ENCODE results near the gene DRC7. TPM values are rescaled to one million over a fixed set of nuclear protein-coding genes. Genes with fewer than 3 reads are reported as not detected.

The DRC7 gene, protein sequence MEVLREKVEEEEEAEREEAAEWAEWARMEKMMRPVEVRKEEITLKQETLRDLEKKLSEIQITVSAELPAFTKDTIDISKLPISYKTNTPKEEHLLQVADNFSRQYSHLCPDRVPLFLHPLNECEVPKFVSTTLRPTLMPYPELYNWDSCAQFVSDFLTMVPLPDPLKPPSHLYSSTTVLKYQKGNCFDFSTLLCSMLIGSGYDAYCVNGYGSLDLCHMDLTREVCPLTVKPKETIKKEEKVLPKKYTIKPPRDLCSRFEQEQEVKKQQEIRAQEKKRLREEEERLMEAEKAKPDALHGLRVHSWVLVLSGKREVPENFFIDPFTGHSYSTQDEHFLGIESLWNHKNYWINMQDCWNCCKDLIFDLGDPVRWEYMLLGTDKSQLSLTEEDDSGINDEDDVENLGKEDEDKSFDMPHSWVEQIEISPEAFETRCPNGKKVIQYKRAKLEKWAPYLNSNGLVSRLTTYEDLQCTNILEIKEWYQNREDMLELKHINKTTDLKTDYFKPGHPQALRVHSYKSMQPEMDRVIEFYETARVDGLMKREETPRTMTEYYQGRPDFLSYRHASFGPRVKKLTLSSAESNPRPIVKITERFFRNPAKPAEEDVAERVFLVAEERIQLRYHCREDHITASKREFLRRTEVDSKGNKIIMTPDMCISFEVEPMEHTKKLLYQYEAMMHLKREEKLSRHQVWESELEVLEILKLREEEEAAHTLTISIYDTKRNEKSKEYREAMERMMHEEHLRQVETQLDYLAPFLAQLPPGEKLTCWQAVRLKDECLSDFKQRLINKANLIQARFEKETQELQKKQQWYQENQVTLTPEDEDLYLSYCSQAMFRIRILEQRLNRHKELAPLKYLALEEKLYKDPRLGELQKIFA
- total RNA-seq = not detected

DNA sequence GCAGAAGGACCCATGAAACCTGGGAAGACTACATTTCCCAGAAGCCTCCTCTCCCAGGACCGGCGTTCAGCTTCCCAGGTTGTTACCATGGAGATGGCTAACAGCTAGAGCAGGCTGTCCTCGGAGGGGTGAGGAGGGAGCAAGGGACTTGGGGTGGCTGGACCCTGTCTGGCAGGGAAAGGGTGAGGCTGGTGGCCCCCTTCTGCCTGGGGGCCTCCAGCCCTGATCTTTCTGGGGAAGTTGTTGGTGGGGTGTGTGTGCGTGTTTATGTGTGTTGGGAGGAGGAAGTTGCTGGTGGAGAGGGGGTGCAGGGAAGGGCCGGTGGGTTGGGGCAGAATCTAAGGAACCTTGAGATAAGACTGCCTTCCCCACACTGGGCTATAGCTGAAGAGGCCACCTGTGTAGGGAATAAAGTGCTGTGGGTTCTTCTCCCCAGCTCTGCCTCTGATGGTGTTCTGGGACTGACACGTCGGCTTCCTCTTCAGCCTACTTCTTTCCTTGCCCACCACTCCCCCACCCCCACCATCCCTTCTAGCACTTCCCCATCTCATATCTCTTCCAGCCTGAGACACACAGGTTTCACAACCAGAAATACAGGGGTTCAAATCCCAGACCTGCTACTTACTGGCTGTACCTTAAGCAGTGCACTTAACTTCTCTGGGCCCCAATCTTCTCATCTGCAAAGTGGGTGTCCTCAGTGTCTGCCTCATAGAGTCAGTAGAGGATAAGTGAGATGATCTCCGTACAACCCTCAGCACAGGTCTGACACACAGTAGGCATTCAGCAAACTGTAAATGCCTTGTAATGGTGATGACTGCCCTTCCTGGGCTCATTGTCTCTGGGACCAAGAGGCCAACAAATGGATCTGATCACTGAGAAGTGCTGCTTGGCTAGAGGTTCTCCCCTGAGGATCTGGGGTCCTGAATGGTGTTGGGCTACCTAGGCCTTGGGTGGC lies at the start of gene DRC7:
Gene DRC7 (plus strand): TSS at position 82 of the 955 bp plus-strand sequence. CDS start 3,144 bp downstream, outside the sequence.
- no peaks in the 10 kb centered on the region for H3K27me3 ChIP-seq
- no peaks in the 10 kb centered on the region for H3K9me3 ChIP-seq
- no peak within 1 kb of the TSS for H3K27ac ChIP-seq
- no peak within 1 kb of the TSS for H3K4me3 ChIP-seq
- TF ChIP-seq, protein P1, sequence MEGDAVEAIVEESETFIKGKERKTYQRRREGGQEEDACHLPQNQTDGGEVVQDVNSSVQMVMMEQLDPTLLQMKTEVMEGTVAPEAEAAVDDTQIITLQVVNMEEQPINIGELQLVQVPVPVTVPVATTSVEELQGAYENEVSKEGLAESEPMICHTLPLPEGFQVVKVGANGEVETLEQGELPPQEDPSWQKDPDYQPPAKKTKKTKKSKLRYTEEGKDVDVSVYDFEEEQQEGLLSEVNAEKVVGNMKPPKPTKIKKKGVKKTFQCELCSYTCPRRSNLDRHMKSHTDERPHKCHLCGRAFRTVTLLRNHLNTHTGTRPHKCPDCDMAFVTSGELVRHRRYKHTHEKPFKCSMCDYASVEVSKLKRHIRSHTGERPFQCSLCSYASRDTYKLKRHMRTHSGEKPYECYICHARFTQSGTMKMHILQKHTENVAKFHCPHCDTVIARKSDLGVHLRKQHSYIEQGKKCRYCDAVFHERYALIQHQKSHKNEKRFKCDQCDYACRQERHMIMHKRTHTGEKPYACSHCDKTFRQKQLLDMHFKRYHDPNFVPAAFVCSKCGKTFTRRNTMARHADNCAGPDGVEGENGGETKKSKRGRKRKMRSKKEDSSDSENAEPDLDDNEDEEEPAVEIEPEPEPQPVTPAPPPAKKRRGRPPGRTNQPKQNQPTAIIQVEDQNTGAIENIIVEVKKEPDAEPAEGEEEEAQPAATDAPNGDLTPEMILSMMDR (IDR thresholded peaks at IDR 0.05) = no peak
- H3K4me1 ChIP-seq = no peaks in the 10 kb centered on the region
- intact Hi-C loops (cut with DNase I) = no loop called here
- no peaks in the 10 kb centered on the region for H3K36me3 ChIP-seq
- peak; percentile 36 for DNase-seq
- H3K9ac ChIP-seq (ENCODE audit: low read depth in 2 of 2, low read length in 2 of 2) = no peak within 1 kb of the TSS

DNA sequence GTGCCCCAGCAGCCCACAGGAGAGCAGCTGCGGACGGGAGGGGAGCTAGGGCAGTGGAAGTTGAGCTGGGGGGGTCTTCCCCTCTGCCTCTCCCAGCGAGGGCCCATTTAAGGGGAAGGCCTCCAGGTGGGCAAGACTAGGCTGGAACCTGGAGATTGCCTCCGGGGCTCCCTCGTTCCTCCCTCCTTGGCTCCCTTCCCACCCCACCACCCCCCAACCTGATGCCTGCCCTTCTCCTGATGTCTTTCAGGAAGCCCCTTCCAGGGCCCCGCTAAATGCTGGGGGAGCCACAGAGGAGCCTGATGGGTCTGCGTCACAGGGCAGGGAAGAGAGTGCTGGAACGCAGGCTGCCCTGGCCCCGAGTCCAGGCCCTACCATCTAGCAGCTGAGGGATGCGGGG lies 49.4 kb upstream of the DRC7 start:
- TF ChIP-seq, protein P1 (IDR thresholded peaks at IDR 0.05) = no peak
- H3K27ac ChIP-seq = no peak overlapping the region
- intact Hi-C loops (cut with DNase I) = no loop called here
- H3K4me3 ChIP-seq = no peak overlapping the region
- no peaks in the 10 kb centered on the region for H3K36me3 ChIP-seq
- DNase-seq = no peak
- H3K4me1 ChIP-seq = no peaks in the 10 kb centered on the region
- H3K9me3 ChIP-seq = no peaks in the 10 kb centered on the region
- H3K27me3 ChIP-seq = no peaks in the 10 kb centered on the region
- no peak overlapping the region for H3K9ac ChIP-seq (ENCODE audit: low read depth in 2 of 2, low read length in 2 of 2)

DNA sequence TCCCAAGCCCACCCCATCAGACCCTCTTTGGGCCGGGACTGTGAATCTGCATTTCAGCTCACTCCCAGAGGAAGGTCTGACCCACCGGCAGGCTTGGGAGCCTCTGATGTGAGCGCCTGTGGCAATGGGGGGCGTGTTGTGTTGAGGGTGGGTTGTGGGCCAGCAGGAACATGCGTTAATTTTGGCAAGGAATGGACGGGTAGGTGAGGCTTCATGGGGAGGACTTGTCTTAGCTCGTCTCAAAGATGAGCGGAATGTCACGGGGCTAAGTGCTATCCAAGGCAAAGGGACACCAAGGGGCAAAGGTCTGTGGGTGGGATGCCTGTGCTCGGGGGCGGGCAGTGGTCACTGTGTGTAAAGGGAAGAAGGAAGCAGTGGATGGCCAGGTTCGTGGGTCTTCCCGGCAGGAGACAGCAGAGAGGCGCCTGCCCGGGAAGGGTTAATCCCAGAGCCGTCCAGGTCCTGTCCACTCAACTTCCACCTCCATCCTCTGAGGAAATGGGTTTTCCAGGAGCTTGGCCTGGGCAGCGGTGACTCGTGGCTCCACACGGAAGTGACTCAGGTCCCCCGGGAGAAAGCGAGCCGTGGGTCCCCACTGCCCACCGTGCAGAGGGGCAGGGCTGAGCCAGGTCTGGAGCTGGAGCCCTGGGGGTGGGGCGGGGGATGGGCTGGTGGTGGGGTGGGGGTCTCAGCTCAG lies 48.8 kb upstream of the DRC7 start:
- Histone ChIP-seq H3K4me3 (no peak overlapping the region), H3K4me1 (no peaks in the 10 kb centered on the region), H3K36me3 (no peaks in the 10 kb centered on the region), H3K27me3 (no peaks in the 10 kb centered on the region), H3K27ac (no peak overlapping the region), H3K9me3 (no peaks in the 10 kb centered on the region), H3K9ac (ENCODE audit: low read depth in 2 of 2, low read length in 2 of 2) (no peak overlapping the region)
- intact Hi-C loops (cut with DNase I) = no loop called here
- no peak for DNase-seq
- TF ChIP-seq, protein P1 (IDR thresholded peaks at IDR 0.05) = no peak

DNA sequence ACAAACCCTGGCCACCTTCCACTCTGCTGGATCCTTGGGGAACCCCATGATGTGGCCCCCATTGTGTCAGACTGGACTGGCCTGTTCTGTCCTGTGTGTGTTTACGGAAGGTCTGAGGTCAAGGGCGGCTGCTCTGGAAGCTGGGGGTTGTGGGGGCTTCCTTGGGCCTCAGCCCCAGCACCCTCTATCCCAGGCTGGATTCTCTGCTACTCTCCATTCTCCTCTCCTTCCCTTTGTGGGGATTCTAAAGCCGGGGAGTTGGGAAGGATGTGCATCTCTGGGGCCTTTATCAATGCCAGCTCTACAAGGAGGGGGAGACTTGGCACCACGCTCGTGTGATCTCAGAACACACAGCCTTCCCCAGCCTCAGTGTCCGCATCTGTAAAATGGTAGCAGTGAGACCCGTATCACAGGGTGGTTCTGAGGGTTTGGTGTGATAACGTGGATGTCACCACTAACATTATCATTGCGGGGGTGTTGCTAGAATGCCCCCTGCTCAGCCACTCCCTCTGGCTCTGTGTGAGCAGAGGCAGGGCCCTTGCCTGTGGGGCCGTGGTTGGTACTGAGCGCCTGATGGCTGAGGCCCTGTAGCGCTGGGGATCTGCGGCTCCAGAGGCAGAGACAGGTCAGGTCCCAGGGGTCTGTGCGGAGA lies 48.1 kb upstream of the DRC7 start:
- no peak for DNase-seq
- no peaks in the 10 kb centered on the region for H3K36me3 ChIP-seq
- no peak overlapping the region for H3K4me3 ChIP-seq
- intact Hi-C loops (cut with DNase I) = no loop called here
- H3K9ac ChIP-seq (ENCODE audit: low read depth in 2 of 2, low read length in 2 of 2) = no peak overlapping the region
- no peaks in the 10 kb centered on the region for H3K4me1 ChIP-seq
- H3K9me3 ChIP-seq = no peaks in the 10 kb centered on the region
- H3K27me3 ChIP-seq = no peaks in the 10 kb centered on the region
- no peak overlapping the region for H3K27ac ChIP-seq
- TF ChIP-seq, protein P1 (IDR thresholded peaks at IDR 0.05) = no peak
